K562 (cell line): ENCODE measurements around the gene LRRC4B. TPM values are rescaled to one million over a fixed set of nuclear protein-coding genes. Genes with fewer than 3 reads are reported as not detected.
A peak's percentile ranks its signal among the peaks of the same experiment; 100 is the strongest.

Source experiments
- ATAC-seq: fragments of 200-7000 bp; cut with Tn5 transposase; 3 replicates; pipeline ENCODE4 v1.9.1; 2020; ENCODE audit warnings: moderate library complexity
- BruUV-seq: library from RNA; stranded (reverse); fragments of 400-500 nt; replicated peaks from 2 replicates; lab custom pipeline; 2021; lab: Mats Ljungman, UMichigan
- CTCF ChIA-PET: fragments of 300-600 bp; formaldehyde crosslinking; extraction: SDS; loops from one replicate; lab custom pipeline; 2021; ENCODE audit warnings: low intra/inter-chr PET ratio; lab: Yijun Ruan, JAX
- POLR2A ChIA-PET: fragments of 300-600, 350-650 bp; sonication (Branson Sonifier 250); formaldehyde crosslinking; extraction: SDS; loops from one replicate; lab custom pipeline; 2021; ENCODE audit warnings: antibody characterized with exemption, inconsistent platforms; lab: Yijun Ruan, JAX
- DNase-seq, 4 experiments: peaks; one replicate each; pipeline versions ENCODE4 v3.0.0 to v3.0.0-alpha.2; 2011 to 2018; ENCODE audit warnings: low spot score in 3 of 4, mixed read lengths in 3 of 4; ENCODE audit errors: extremely low read depth in 1 of 4
- FAIRE-seq: peaks from 2 replicates; lab custom pipeline; 2011; peaks lifted over from hg19 to GRCh38; lab: Jason Lieb, UNC
- H2AFZ ChIP-seq: 2 replicates; pipeline ENCODE4 v1.6.0; 2011; ENCODE audit warnings: low read depth, low read length, control low read depth, inconsistent platforms
- H3K27ac ChIP-seq: fragments of 200-600 bp; 3 replicates; pipeline ENCODE4 v1.8.0; 2011; ENCODE audit warnings: low read depth, mild to moderate bottlenecking, control low read depth, inconsistent platforms, low read length, moderate library complexity, mixed read lengths; ENCODE audit errors: extremely low read depth
- H3K27me3 ChIP-seq, 2 experiments: fragments of 300-600 bp in 1 of 2; 2 replicates in 1 of 2; 3 replicates in 1 of 2; pipeline versions ENCODE4 v1.6.0 to v1.8.0; 2011; ENCODE audit warnings: inconsistent platforms in 2 of 2, low read length in 2 of 2, mild to moderate bottlenecking in 1 of 2, mixed read lengths in 1 of 2, moderate library complexity in 1 of 2; ENCODE audit not compliant: control insufficient read depth in 2 of 2, insufficient read depth in 2 of 2
- H3K36me3 ChIP-seq: fragments of 300-600 bp; 3 replicates; pipeline ENCODE4 v1.8.0; 2011; ENCODE audit warnings: mild to moderate bottlenecking, low read length, inconsistent platforms; ENCODE audit not compliant: control insufficient read depth, insufficient read depth
- H3K4me1 ChIP-seq, 2 experiments: fragments of 200-600 bp in 1 of 2; replicated peaks in 1 of 2; 2 replicates in 1 of 2; 3 replicates in 1 of 2; pipeline versions ENCODE4 v1.5.1 to v1.8.0; 2011; ENCODE audit warnings: inconsistent platforms in 2 of 2, low read length in 2 of 2, mild to moderate bottlenecking in 1 of 2, mixed read lengths in 1 of 2, moderate library complexity in 1 of 2; ENCODE audit not compliant: control insufficient read depth in 2 of 2, insufficient read depth in 2 of 2
- H3K4me2 ChIP-seq: 2 replicates; pipeline ENCODE4 v1.6.1; 2011; ENCODE audit warnings: low read length, control low read depth, inconsistent platforms, mixed read lengths; ENCODE audit not compliant: insufficient read depth
- H3K4me3 ChIP-seq: fragments of 200-600 bp; sonication (generic), shearing (Covaris generic); 2 replicates; pipeline ENCODE4 v1.5.1; 2016; ENCODE audit warnings: control low read depth, inconsistent platforms
- H3K79me2 ChIP-seq: fragments of 200-600 bp; 3 replicates; pipeline ENCODE4 v1.8.0; 2011; ENCODE audit warnings: low read length, inconsistent platforms; ENCODE audit not compliant: control insufficient read depth, insufficient read depth
- H3K9ac ChIP-seq, 2 experiments: 2 replicates each; pipeline versions ENCODE4 v1.6.0 to v1.6.1; 2011; ENCODE audit warnings: low read depth in 2 of 2, low read length in 2 of 2, control low read depth in 1 of 2, inconsistent platforms in 1 of 2, mild to moderate bottlenecking in 1 of 2, mixed read lengths in 1 of 2; ENCODE audit not compliant: insufficient read depth in 1 of 2
- H3K9me1 ChIP-seq: one replicate; pipeline ENCODE4 v1.6.0; 2011; ENCODE audit warnings: inconsistent platforms, mild to moderate bottlenecking, low read length, moderate library complexity; ENCODE audit not compliant: control insufficient read depth, insufficient read depth
- H3K9me3 ChIP-seq: replicated peaks from 2 replicates; pipeline ENCODE4 v1.5.1; 2011; ENCODE audit warnings: low read depth, low read length, inconsistent platforms; ENCODE audit not compliant: control insufficient read depth, insufficient read depth
- H4K20me1 ChIP-seq: replicated peaks from 2 replicates; pipeline ENCODE4 v1.6.1; 2011; ENCODE audit warnings: low read length, inconsistent platforms, mixed read lengths; ENCODE audit not compliant: control insufficient read depth, insufficient read depth
- C11orf30 ChIP-seq: fragments of 450-650 bp; IDR thresholded peaks from 2 replicates; pipeline ENCODE4 v1.6.1; 2016; ENCODE audit warnings: low read depth, mild to moderate bottlenecking
- RBFOX2 ChIP-seq: fragments of 200-400 bp; formaldehyde crosslinking; IDR thresholded peaks from 2 replicates; pipeline ENCODE4 v1.6.1; 2017; ENCODE audit warnings: low read depth, mild to moderate bottlenecking, low read length, moderate library complexity
- ZKSCAN8 ChIP-seq: fragments of 200-800 bp; sonication (Bioruptor generic); IDR thresholded peaks from 2 replicates; pipeline ENCODE4 v1.6.1; 2016; ENCODE audit warnings: missing genetic modification characterization, missing compliant biosample characterization
- ZNF347 ChIP-seq: fragments of 450-650 bp; formaldehyde crosslinking; IDR thresholded peaks from 2 replicates; pipeline ENCODE4 v1.4.0; 2020; ENCODE audit warnings: low read depth, mild to moderate bottlenecking, moderate library complexity
- WGBS: fragments of 100-300 bp; shearing (Covaris generic); methylation state at CpG from one replicate; pipeline ENCODE4 v1.1.6; 2016; ENCODE audit warnings: low coverage, mixed read lengths; ENCODE audit not compliant: insufficient coverage; ENCODE audit errors: missing lambda C conversion rate; 5-methylcytosine and 5-hydroxymethylcytosine counted together
- in situ Hi-C: fragments of 300-500 bp; cut with MboI; formaldehyde crosslinking; loops from 4 replicates; pipeline ENCODE4 v1.15.0; 2018; ENCODE audit warnings: inconsistent platforms, mixed read lengths
- intact Hi-C: fragments of 100-400 bp; cut with micrococcal nuclease; formaldehyde crosslinking; loops from 2 replicates; pipeline ENCODE4 v1.14.2; 2022
- polyA plus RNA-seq, 8 experiments: library from polyadenylated mRNA; depleted of rRNA in 4 of 8; stranded (reverse) in 5 of 8; unstranded in 3 of 8; fragments of >200 nt; fragmentation: Nextera tagmentation in 2 of 8; fragmentation: Illumina TruSeq in 1 of 8; extraction: Ambion mirVana in 2 of 8; extraction: Trizol in 1 of 8; gene quantifications; 2 replicates each; pipeline versions ENCODE4 v1.2.1 to v1.2.3, GENCODE V29; 2011 to 2014; ENCODE audit warnings: inconsistent platforms in 1 of 8, missing spikeins in 1 of 8
- total RNA-seq, 7 experiments: library from RNA; depleted of rRNA in 6 of 7; stranded (reverse); fragments of >200 nt in 6 of 7; fragmentation: Illumina TruSeq in 2 of 7; extraction: Trizol in 2 of 7; gene quantifications; 2 replicates each; pipeline versions ENCODE4 v1.2.1 to v1.2.3, GENCODE V29; 2011 to 2021; ENCODE audit warnings: low replicate concordance in 1 of 7

LRRC4B gene
- total and polyA plus RNA-seq, 9 of the 15 experiments (the other 6 are each of a cell fraction or from before 2014, with no cell fraction given), result 0.18 to 9.6 (median 2.9) TPM; not detected in 2

GRCh38 chr19:50496189-50497021, 71.8 kb downstream of the LRRC4B start (continued):
- TF ChIP-seq C11orf30 (no peak), RBFOX2 (no peak)
- TF ChIP-seq, all 486 proteins: peak for 4

DNA sequence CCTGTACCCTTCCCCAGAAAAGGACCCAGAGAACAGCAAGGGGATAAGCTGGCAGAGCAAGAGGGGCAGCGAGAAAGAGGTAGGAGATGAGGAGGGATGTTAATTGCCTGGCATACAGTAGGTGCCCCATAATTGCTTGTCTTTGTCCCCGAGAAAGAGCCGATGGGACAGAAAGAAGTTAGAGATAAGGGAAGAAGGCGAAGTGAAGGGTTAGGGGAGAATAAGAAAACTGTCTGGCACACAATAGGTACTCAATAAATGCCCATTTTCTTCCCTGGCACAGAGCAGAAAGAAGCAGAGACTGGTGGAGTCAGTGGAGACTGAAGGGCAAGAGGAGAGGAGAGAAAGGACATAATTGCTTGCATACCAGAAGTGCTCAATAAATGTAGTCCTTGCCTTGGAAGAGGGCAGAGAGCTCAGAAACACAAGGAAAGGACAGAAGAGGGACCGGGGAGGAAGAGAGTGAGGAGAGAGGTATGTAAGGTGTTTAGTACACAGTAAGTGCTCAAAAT, 73.2 kb downstream of the LRRC4B start:
- no peak overlapping the region for H3K4me3 ChIP-seq
- CTCF ChIA-PET, result no interaction called here

More for the DNA sequence above, 73.2 kb downstream of the LRRC4B start:
- no peaks in the 10 kb centered on the region for H3K9me1 ChIP-seq
- H3K79me2 ChIP-seq, result no peaks in the 10 kb centered on the region
- POLR2A ChIA-PET, result interaction anchor here (0.6 to 0.7 kb wide), 3 partner anchors 52 to 225 kb away, joined by 3 to 5 read pairs (median 3); no protein-coding TSS in a partner anchor
- no peak overlapping the region for H3K9ac ChIP-seq
- no peaks in the 10 kb centered on the region for H3K36me3 ChIP-seq
- peaks cover 0 to 10% of the 10 kb centered on the region in 2 experiments; a peak in 2 of 5 replicates for H3K27me3 ChIP-seq
- BruUV-seq, result no TSS peak
- ATAC-seq (no peak), FAIRE-seq (peak; percentile 48), DNase-seq (no peak)
- no peak overlapping the region for H2AFZ ChIP-seq
- peak; percentile 96 for TF ChIP-seq ZKSCAN8 (CRISPR knock-in tag)
- TF ChIP-seq ZNF347 (CRISPR knock-in tag), result no peak
- H3K27ac ChIP-seq, result no peak overlapping the region
- H3K4me2 ChIP-seq, result no peak overlapping the region
- peaks cover 3 to 24% of the 10 kb centered on the region in 2 experiments; a peak in 3 of 5 replicates for H3K4me1 ChIP-seq
- no peaks in the 10 kb centered on the region for H4K20me1 ChIP-seq
- intact Hi-C loops (no loop called here), in situ Hi-C loops (no loop called here)
- WGBS, result 30% methylated on average over 5 of the region's 5 CpGs
- no peaks in the 10 kb centered on the region for H3K9me3 ChIP-seq
